Panc1 (cell line): ENCODE data around the gene GFER.

ENCODE experiments used
- CTCF ChIP-seq: fragments of 450-650 bp; IDR thresholded peaks from 2 replicates; pipeline ENCODE4 v1.5.1; 2017; ENCODE audit warnings: mild to moderate bottlenecking
- POLR2AphosphoS5 ChIP-seq: IDR thresholded peaks from 2 replicates; pipeline ENCODE4 v1.6.1; 2012; ENCODE audit warnings: mild to moderate bottlenecking, low read depth, low read length, moderate library complexity
- SIN3A ChIP-seq: IDR thresholded peaks from 2 replicates; pipeline ENCODE4 v1.6.1; 2012; ENCODE audit warnings: low read depth, mild to moderate bottlenecking, low read length, moderate library complexity, borderline replicate concordance; ENCODE audit not compliant: insufficient read depth
- TCF7L2 ChIP-seq: IDR thresholded peaks from 2 replicates; pipeline ENCODE4 v1.6.1; 2011; ENCODE audit warnings: mild to moderate bottlenecking, low read depth, low read length, inconsistent platforms
- TF ChIP-seq, protein P1 (sequence below), 2 experiments: IDR thresholded peaks; 2 replicates each; pipeline ENCODE4 v1.6.1; 2011 to 2012; ENCODE audit warnings: low read depth in 2 of 2, control low read depth in 1 of 2, low read length in 1 of 2, mild to moderate bottlenecking in 1 of 2, moderate library complexity in 1 of 2; ENCODE audit not compliant: insufficient read depth in 1 of 2

DNA sequence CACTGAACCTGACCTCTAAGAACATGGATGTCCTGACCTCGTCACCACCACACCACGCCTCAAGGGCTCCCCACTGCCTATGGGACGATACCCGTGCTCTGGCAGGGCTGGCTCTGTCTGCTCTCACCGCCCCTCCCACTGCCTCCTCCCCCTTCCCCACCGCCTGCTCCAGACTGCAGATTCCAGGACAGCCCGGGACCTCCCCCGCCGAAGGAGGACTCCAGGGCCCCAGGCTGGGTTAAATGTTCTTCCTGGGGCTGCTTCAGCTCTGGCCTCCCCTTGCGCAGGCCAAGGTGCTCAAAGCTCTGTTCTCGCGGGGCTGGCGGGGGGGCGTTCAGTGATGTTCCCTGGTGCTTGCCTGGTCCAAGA is 38.7 kb downstream of the GFER start:
- 0 out of 2 replicates have a peak, but pooled peaks have one; percentile 50 for TF ChIP-seq CTCF
- no peak for TF ChIP-seq POLR2AphosphoS5
- TF ChIP-seq TCF7L2, result no peak
- TF ChIP-seq, protein P1, sequence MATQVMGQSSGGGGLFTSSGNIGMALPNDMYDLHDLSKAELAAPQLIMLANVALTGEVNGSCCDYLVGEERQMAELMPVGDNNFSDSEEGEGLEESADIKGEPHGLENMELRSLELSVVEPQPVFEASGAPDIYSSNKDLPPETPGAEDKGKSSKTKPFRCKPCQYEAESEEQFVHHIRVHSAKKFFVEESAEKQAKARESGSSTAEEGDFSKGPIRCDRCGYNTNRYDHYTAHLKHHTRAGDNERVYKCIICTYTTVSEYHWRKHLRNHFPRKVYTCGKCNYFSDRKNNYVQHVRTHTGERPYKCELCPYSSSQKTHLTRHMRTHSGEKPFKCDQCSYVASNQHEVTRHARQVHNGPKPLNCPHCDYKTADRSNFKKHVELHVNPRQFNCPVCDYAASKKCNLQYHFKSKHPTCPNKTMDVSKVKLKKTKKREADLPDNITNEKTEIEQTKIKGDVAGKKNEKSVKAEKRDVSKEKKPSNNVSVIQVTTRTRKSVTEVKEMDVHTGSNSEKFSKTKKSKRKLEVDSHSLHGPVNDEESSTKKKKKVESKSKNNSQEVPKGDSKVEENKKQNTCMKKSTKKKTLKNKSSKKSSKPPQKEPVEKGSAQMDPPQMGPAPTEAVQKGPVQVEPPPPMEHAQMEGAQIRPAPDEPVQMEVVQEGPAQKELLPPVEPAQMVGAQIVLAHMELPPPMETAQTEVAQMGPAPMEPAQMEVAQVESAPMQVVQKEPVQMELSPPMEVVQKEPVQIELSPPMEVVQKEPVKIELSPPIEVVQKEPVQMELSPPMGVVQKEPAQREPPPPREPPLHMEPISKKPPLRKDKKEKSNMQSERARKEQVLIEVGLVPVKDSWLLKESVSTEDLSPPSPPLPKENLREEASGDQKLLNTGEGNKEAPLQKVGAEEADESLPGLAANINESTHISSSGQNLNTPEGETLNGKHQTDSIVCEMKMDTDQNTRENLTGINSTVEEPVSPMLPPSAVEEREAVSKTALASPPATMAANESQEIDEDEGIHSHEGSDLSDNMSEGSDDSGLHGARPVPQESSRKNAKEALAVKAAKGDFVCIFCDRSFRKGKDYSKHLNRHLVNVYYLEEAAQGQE (IDR thresholded peaks at IDR 0.05; ENCODE audit: insufficient read depth in 1 of 2, low read depth in 2 of 2, low read length in 1 of 2), result no peak
- TF ChIP-seq SIN3A, result no peak
